ENCODE results near the gene ARMC3. TPM values are rescaled to one million over a fixed set of nuclear protein-coding genes. Genes with fewer than 3 reads are reported as not detected.

The ARMC3 gene
- total RNA-seq, 1 donor from 2014 or later = 0.23 TPM

GRCh38 chr10:23015021-23015707 lies 87.3 kb downstream of the ARMC3 start:
- no peaks in the 10 kb centered on the region for H3K4me1 ChIP-seq (ENCODE audit: insufficient read depth, low read length)
- no peaks in the 10 kb centered on the region for H4K20me1 ChIP-seq (ENCODE audit: insufficient read depth, low read length)
- TF ChIP-seq EZH2 (IDR thresholded peaks at IDR 0.05; ENCODE audit: insufficient read depth, low read length) (no peak), CTCF (IDR thresholded peaks at IDR 0.05; ENCODE audit: insufficient read depth, low read depth, low read length) (no peak)
- H2AFZ ChIP-seq (ENCODE audit: low read depth, low read length) = no peak overlapping the region
- no peaks in the 10 kb centered on the region for H3K27me3 ChIP-seq (ENCODE audit: insufficient read depth, low read length)
- H3K4me3 ChIP-seq (ENCODE audit: insufficient read depth, low read depth, low read length) = no peak overlapping the region
- H3K27ac ChIP-seq (ENCODE audit: low read depth, low read length) = no peak overlapping the region
- no peak overlapping the region for H3K9ac ChIP-seq (ENCODE audit: low read length)
- Mint-ChIP-seq H3K4me3 (ENCODE audit: unreplicated experiment) (no peak overlapping the region), H3K36me3 (ENCODE audit: low read depth, unreplicated experiment) (no peaks in the 10 kb centered on the region), H3K27ac (ENCODE audit: unreplicated experiment) (no peak overlapping the region), H3K4me1 (ENCODE audit: low read depth, unreplicated experiment) (no peaks in the 10 kb centered on the region), H3K27me3 (ENCODE audit: low read depth, unreplicated experiment) (peaks cover 2% of the 10 kb centered on the region), H3K9me3 (ENCODE audit: unreplicated experiment) (no peaks in the 10 kb centered on the region)
- DNase-seq (ENCODE audit: low read depth) = no peak
- FAIRE-seq = no peak
- no peaks in the 10 kb centered on the region for H3K36me3 ChIP-seq (ENCODE audit: insufficient read depth, low read length)
- no peaks in the 10 kb centered on the region for H3K79me2 ChIP-seq (ENCODE audit: insufficient read depth, low read length)
- H3K4me2 ChIP-seq (ENCODE audit: low read length) = no peak overlapping the region
- no peaks in the 10 kb centered on the region for H3K9me3 ChIP-seq (ENCODE audit: insufficient read depth, low read depth, low read length)

- Mint-ChIP-seq H3K27me3 (ENCODE audit: low read depth, unreplicated experiment) (no peaks in the 10 kb centered on the region), H3K4me3 (ENCODE audit: unreplicated experiment) (no peak overlapping the region), H3K36me3 (ENCODE audit: low read depth, unreplicated experiment) (no peaks in the 10 kb centered on the region), H3K4me1 (ENCODE audit: low read depth, unreplicated experiment) (no peaks in the 10 kb centered on the region), H3K27ac (ENCODE audit: unreplicated experiment) (no peak overlapping the region), H3K9me3 (ENCODE audit: unreplicated experiment) (peaks cover 3% of the 10 kb centered on the region)
- no peaks in the 10 kb centered on the region for H4K20me1 ChIP-seq (ENCODE audit: insufficient read depth, low read length)
- DNase-seq (ENCODE audit: low read depth) (no peak), FAIRE-seq (no peak)
- no peak overlapping the region for H3K4me3 ChIP-seq (ENCODE audit: insufficient read depth, low read depth, low read length)
- no peaks in the 10 kb centered on the region for H3K27me3 ChIP-seq (ENCODE audit: insufficient read depth, low read length)
- H3K79me2 ChIP-seq (ENCODE audit: insufficient read depth, low read length) = no peaks in the 10 kb centered on the region
- TF ChIP-seq CTCF (IDR thresholded peaks at IDR 0.05; ENCODE audit: insufficient read depth, low read depth, low read length) (no peak), EZH2 (IDR thresholded peaks at IDR 0.05; ENCODE audit: insufficient read depth, low read length) (no peak)
- H2AFZ ChIP-seq (ENCODE audit: low read depth, low read length) = no peak overlapping the region
- no peaks in the 10 kb centered on the region for H3K36me3 ChIP-seq (ENCODE audit: insufficient read depth, low read length)
- H3K9me3 ChIP-seq (ENCODE audit: insufficient read depth, low read depth, low read length) = no peaks in the 10 kb centered on the region
- no peak overlapping the region for H3K9ac ChIP-seq (ENCODE audit: low read length)
- no peak overlapping the region for H3K4me2 ChIP-seq (ENCODE audit: low read length)
- no peak overlapping the region for H3K27ac ChIP-seq (ENCODE audit: low read depth, low read length)
- H3K4me1 ChIP-seq (ENCODE audit: insufficient read depth, low read length) = no peaks in the 10 kb centered on the region
Measured at GRCh38 chr10:23016636-23017035, 88.8 kb downstream of the ARMC3 start.

GRCh38 chr10:23019633-23020032 lies 91.8 kb downstream of the ARMC3 start:
- no peaks in the 10 kb centered on the region for H3K4me1 ChIP-seq (ENCODE audit: insufficient read depth, low read length)
- no peak overlapping the region for H3K4me2 ChIP-seq (ENCODE audit: low read length)
- no peaks in the 10 kb centered on the region for H3K36me3 ChIP-seq (ENCODE audit: insufficient read depth, low read length)
- Mint-ChIP-seq H3K27ac (ENCODE audit: unreplicated experiment) (no peak overlapping the region), H3K27me3 (ENCODE audit: low read depth, unreplicated experiment) (no peaks in the 10 kb centered on the region), H3K4me1 (ENCODE audit: low read depth, unreplicated experiment) (no peaks in the 10 kb centered on the region), H3K4me3 (ENCODE audit: unreplicated experiment) (no peak overlapping the region), H3K9me3 (ENCODE audit: unreplicated experiment) (peaks cover 4% of the 10 kb centered on the region), H3K36me3 (ENCODE audit: low read depth, unreplicated experiment) (no peaks in the 10 kb centered on the region)
- H2AFZ ChIP-seq (ENCODE audit: low read depth, low read length) = no peak overlapping the region
- H3K79me2 ChIP-seq (ENCODE audit: insufficient read depth, low read length) = no peaks in the 10 kb centered on the region
- FAIRE-seq = no peak
- no peak for DNase-seq (ENCODE audit: low read depth)
- no peak overlapping the region for H3K9ac ChIP-seq (ENCODE audit: low read length)
- H3K4me3 ChIP-seq (ENCODE audit: insufficient read depth, low read depth, low read length) = no peak overlapping the region
- TF ChIP-seq CTCF (IDR thresholded peaks at IDR 0.05; ENCODE audit: insufficient read depth, low read depth, low read length) (no peak), EZH2 (IDR thresholded peaks at IDR 0.05; ENCODE audit: insufficient read depth, low read length) (no peak)
- no peak overlapping the region for H3K27ac ChIP-seq (ENCODE audit: low read depth, low read length)
- H3K9me3 ChIP-seq (ENCODE audit: insufficient read depth, low read depth, low read length) = no peaks in the 10 kb centered on the region
- no peaks in the 10 kb centered on the region for H4K20me1 ChIP-seq (ENCODE audit: insufficient read depth, low read length)
- H3K27me3 ChIP-seq (ENCODE audit: insufficient read depth, low read length) = no peaks in the 10 kb centered on the region

All from astrocyte (in vitro differentiated cells and primary cell).